SK-N-SH (cell line): ENCODE data around the gene ARL3. TPM values are rescaled to one million over a fixed set of nuclear protein-coding genes. Genes with fewer than 3 reads are reported as not detected.
"Not testable (repeated sequence)": the region's sequence is repeated elsewhere in the genome, so short reads cannot be mapped to it uniquely, and the experiment has no call there.

Source experiments
- CTCF ChIA-PET: fragments of 300-600, 350-600 bp; formaldehyde crosslinking; extraction: SDS; loops from one replicate; lab custom pipeline; 2021; lab: Yijun Ruan, JAX
- POLR2A ChIA-PET: fragments of 350-600 bp; sonication (Branson Sonifier 250); formaldehyde crosslinking; extraction: SDS; loops from one replicate; lab custom pipeline; 2020; ENCODE audit warnings: antibody characterized with exemption, inconsistent platforms; lab: Yijun Ruan, JAX
- DNase-seq: peaks from one replicate; pipeline ENCODE4 v3.0.0; 2012
- H2AFZ ChIP-seq: fragments of 200-600 bp; sonication (generic); 2 replicates; pipeline ENCODE4 v1.8.1; 2016; ENCODE audit warnings: antibody characterized with exemption, mild to moderate bottlenecking, low read depth
- H3F3A ChIP-seq: fragments of 200-600 bp; sonication (generic); replicated peaks from 2 replicates; pipeline ENCODE3; 2016; ENCODE audit warnings: antibody characterized with exemption, mild to moderate bottlenecking; ENCODE audit not compliant: insufficient read depth
- H3K27ac ChIP-seq, 2 experiments: fragments of 200-500 bp in 1 of 2; fragments of 200-600 bp in 1 of 2; sonication (Bioruptor generic) in 1 of 2; sonication (generic), shearing (Covaris generic) in 1 of 2; 2 replicates each; pipeline versions ENCODE4 v1.5.1 to v1.6.1; 2014 to 2016; ENCODE audit warnings: low read depth in 2 of 2, inconsistent platforms in 1 of 2, low read length in 1 of 2, mild to moderate bottlenecking in 1 of 2, mixed read lengths in 1 of 2
- H3K27me3 ChIP-seq: fragments of 200-600 bp; sonication (generic), shearing (Covaris generic); 2 replicates; pipeline ENCODE4 v1.6.1; 2016; ENCODE audit warnings: mixed run types; ENCODE audit not compliant: insufficient read depth
- H3K36me3 ChIP-seq, 2 experiments: fragments of 200-500 bp in 1 of 2; fragments of 200-600 bp in 1 of 2; sonication (Bioruptor generic) in 1 of 2; sonication (generic) in 1 of 2; replicated peaks in 1 of 2; 2 replicates each; pipeline versions ENCODE3 to v1.5.1; 2014 to 2016; ENCODE audit warnings: low read length in 1 of 2, mild to moderate bottlenecking in 1 of 2; ENCODE audit not compliant: insufficient read depth in 2 of 2, control insufficient read depth in 1 of 2
- H3K4me1 ChIP-seq, 2 experiments: fragments of 200-500 bp in 1 of 2; fragments of 200-600 bp in 1 of 2; sonication (Bioruptor generic) in 1 of 2; sonication (generic), shearing (Covaris generic) in 1 of 2; 2 replicates each; pipeline versions ENCODE4 v1.5.1 to v1.6.1; 2014 to 2016; ENCODE audit warnings: low read depth in 1 of 2, low read length in 1 of 2, mixed run types in 1 of 2; ENCODE audit not compliant: insufficient read depth in 2 of 2, control insufficient read depth in 1 of 2
- H3K4me2 ChIP-seq: fragments of 200-600 bp; sonication (generic), shearing (Covaris generic); 2 replicates; pipeline ENCODE4 v1.6.1; 2017; ENCODE audit warnings: mixed run types
- H3K4me3 ChIP-seq, 2 experiments: fragments of 200-500 bp in 1 of 2; fragments of 200-600 bp in 1 of 2; sonication (Bioruptor generic) in 1 of 2; sonication (generic), shearing (Covaris generic) in 1 of 2; 2 replicates each; pipeline versions ENCODE4 v1.5.1 to v1.8.1; 2014 to 2016; ENCODE audit warnings: low read depth in 2 of 2, inconsistent platforms in 1 of 2, low read length in 1 of 2, mild to moderate bottlenecking in 1 of 2, mixed read lengths in 1 of 2, moderate library complexity in 1 of 2
- H3K79me2 ChIP-seq: fragments of 200-600 bp; sonication (generic); 2 replicates; pipeline ENCODE4 v1.8.1; 2017; ENCODE audit warnings: mild to moderate bottlenecking; ENCODE audit not compliant: insufficient read depth
- H3K9ac ChIP-seq: fragments of 200-600 bp; sonication (generic); 2 replicates; pipeline ENCODE4 v1.6.1; 2017; ENCODE audit warnings: mixed run types
- H3K9me2 ChIP-seq: fragments of 200-600 bp; sonication (generic); 2 replicates; pipeline ENCODE4 v1.6.1; 2017; ENCODE audit warnings: mixed run types
- H3K9me3 ChIP-seq: fragments of 200-600 bp; sonication (generic); 2 replicates; pipeline ENCODE4 v1.6.1; 2017; ENCODE audit warnings: mixed run types, mild to moderate bottlenecking, moderate library complexity
- H4K20me1 ChIP-seq: fragments of 200-600 bp; sonication (generic); 2 replicates; pipeline ENCODE4 v1.6.1; 2017; ENCODE audit warnings: mild to moderate bottlenecking, mixed run types; ENCODE audit not compliant: insufficient read depth
- CHD2 ChIP-seq: fragments of 150-350 bp; IDR thresholded peaks from 2 replicates; pipeline ENCODE4 v1.6.1; 2018; ENCODE audit warnings: low read length; ENCODE audit not compliant: partially characterized antibody
- FOXJ3 ChIP-seq: sonication (generic); formaldehyde crosslinking; IDR thresholded peaks from 2 replicates; pipeline ENCODE4 v1.5.1; 2020; ENCODE audit warnings: mild to moderate bottlenecking, missing genetic modification reagents
- GABPA ChIP-seq: IDR thresholded peaks from 2 replicates; pipeline ENCODE4 v1.4.0; 2012; ENCODE audit warnings: low read depth, mild to moderate bottlenecking
- GATA2 ChIP-seq: sonication (generic); formaldehyde crosslinking; IDR thresholded peaks from 2 replicates; pipeline ENCODE4 v1.5.0; 2020; ENCODE audit warnings: mild to moderate bottlenecking, missing genetic modification reagents
- JUND ChIP-seq: IDR thresholded peaks from 2 replicates; pipeline ENCODE4 v1.4.0; 2012
- NFIC ChIP-seq: IDR thresholded peaks from 2 replicates; pipeline ENCODE4 v1.4.0; 2012; ENCODE audit warnings: borderline replicate concordance
- NRF1 ChIP-seq: IDR thresholded peaks from 2 replicates; pipeline ENCODE4 v1.6.1; 2012; ENCODE audit warnings: low read depth, mild to moderate bottlenecking, low read length
- POLR2AphosphoS5 ChIP-seq: IDR thresholded peaks from 2 replicates; pipeline ENCODE4 v1.6.1; 2012; ENCODE audit warnings: low read depth, low read length
- RAD21 ChIP-seq: IDR thresholded peaks from 2 replicates; pipeline ENCODE4 v1.6.1; 2012; ENCODE audit warnings: mild to moderate bottlenecking, low read length
- RCOR1 ChIP-seq: fragments of 150-350 bp; IDR thresholded peaks from 2 replicates; pipeline ENCODE4 v1.6.1; 2017; ENCODE audit warnings: antibody characterized with exemption, low read length
- RFX5 ChIP-seq: IDR thresholded peaks from 2 replicates; pipeline ENCODE4 v1.6.1; 2012; ENCODE audit warnings: mild to moderate bottlenecking, improper control_type of control experiment, low read length
- SIN3A ChIP-seq: IDR thresholded peaks from 2 replicates; pipeline ENCODE4 v1.6.1; 2012; ENCODE audit warnings: low read depth, mild to moderate bottlenecking, low read length, moderate library complexity, borderline replicate concordance
- SMC3 ChIP-seq: IDR thresholded peaks from 2 replicates; pipeline ENCODE4 v1.6.1; 2012; ENCODE audit warnings: low read depth, low read length, improper control_type of control experiment
- TCF12 ChIP-seq: IDR thresholded peaks from 2 replicates; pipeline ENCODE4 v1.4.0; 2012
- TEAD4 ChIP-seq: IDR thresholded peaks from 2 replicates; pipeline ENCODE4 v1.4.0; 2012; ENCODE audit warnings: mild to moderate bottlenecking, borderline replicate concordance; ENCODE audit not compliant: insufficient read depth
- USF2 ChIP-seq: fragments of 150-350 bp; IDR thresholded peaks from 2 replicates; pipeline ENCODE4 v1.6.1; 2017; ENCODE audit warnings: antibody characterized with exemption, low read length, low read depth, borderline replicate concordance
- YY1 ChIP-seq: IDR thresholded peaks from 2 replicates; pipeline ENCODE4 v1.4.0; 2012; ENCODE audit warnings: low read depth, mild to moderate bottlenecking
- WGBS: methylation state at CpG from one replicate; pipeline ENCODE4 v1.1.6; 2017; ENCODE audit warnings: low lambda C conversion rate; 5-methylcytosine and 5-hydroxymethylcytosine counted together
- polyA plus RNA-seq, 3 experiments: library from polyadenylated mRNA; depleted of rRNA; stranded (reverse); fragments of >200 nt; gene quantifications; 2 replicates each; pipeline ENCODE4 v1.2.3, GENCODE V29; 2012
- TF ChIP-seq, protein P1 (sequence below): fragments of 150-350 bp; IDR thresholded peaks from 2 replicates; pipeline ENCODE4 v1.6.1; 2016; ENCODE audit warnings: mild to moderate bottlenecking, low read depth, low read length

The ARL3 gene
- polyA plus RNA-seq, 1 of the 3 experiments (the other 2 are of a cell fraction): 11.2 TPM

DNA sequence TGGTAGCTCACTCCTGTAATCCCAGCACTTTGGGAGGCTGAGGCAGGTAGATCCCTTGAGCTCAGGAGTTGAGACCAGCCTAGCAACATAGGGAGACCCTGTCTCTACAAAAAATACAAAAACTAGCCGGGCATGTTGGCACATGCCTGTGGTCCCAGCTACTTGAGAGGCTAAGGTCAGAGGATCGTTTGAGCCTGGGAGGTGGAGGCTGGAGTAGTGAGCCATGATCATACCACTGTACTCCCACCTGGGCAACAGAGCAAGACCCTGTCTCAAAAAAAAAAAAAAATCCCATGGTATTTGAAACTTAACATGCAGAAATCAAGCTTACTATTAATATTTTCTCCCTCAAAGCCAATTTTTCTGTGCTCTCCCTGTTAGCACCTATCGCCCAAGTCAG is 6.1 kb upstream of the ARL3 start:
- H3F3A ChIP-seq: no peaks in the 10 kb centered on the region
- no peak overlapping the region for H3K4me3 ChIP-seq
- H2AFZ ChIP-seq: no peak overlapping the region
- 100% methylated on average over 3 of the region's 3 CpGs for WGBS
- H3K27me3 ChIP-seq: no peaks in the 10 kb centered on the region
- no peaks in the 10 kb centered on the region for H3K9me3 ChIP-seq
- no peak overlapping the region for H3K27ac ChIP-seq
- no peak for DNase-seq
- ChIA-PET CTCF (interaction anchor here (1.2 to 1.4 kb wide), 2 partner anchors 42 to 197 kb away, joined by 3 to 4 read pairs; no protein-coding TSS in a partner anchor), POLR2A (no interaction called here)
- peaks cover 3% of the 10 kb centered on the region in 2 experiments for H3K36me3 ChIP-seq
- H3K4me2 ChIP-seq: no peak overlapping the region
- H3K79me2 ChIP-seq: peaks cover 21% of the 10 kb centered on the region
- H4K20me1 ChIP-seq: no peaks in the 10 kb centered on the region
- no peak overlapping the region for H3K9ac ChIP-seq
- TF ChIP-seq USF2 (no peak), SMC3 (no peak)
- H3K9me2 ChIP-seq: no peaks in the 10 kb centered on the region
- H3K4me1 ChIP-seq: peaks cover 0 to 10% of the 10 kb centered on the region in 2 experiments; a peak in 3 of 4 replicates

GRCh38 chr10:102718220-102718619 is 4.0 kb upstream of the ARL3 start:
- TF ChIP-seq, protein P1, sequence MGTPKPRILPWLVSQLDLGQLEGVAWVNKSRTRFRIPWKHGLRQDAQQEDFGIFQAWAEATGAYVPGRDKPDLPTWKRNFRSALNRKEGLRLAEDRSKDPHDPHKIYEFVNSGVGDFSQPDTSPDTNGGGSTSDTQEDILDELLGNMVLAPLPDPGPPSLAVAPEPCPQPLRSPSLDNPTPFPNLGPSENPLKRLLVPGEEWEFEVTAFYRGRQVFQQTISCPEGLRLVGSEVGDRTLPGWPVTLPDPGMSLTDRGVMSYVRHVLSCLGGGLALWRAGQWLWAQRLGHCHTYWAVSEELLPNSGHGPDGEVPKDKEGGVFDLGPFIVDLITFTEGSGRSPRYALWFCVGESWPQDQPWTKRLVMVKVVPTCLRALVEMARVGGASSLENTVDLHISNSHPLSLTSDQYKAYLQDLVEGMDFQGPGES: no peak
- TF ChIP-seq RFX5 (no peak), CHD2 (no peak), TCF12 (no peak), NFIC (no peak), RCOR1 (no peak), POLR2AphosphoS5 (no peak), GABPA (no peak), FOXJ3 (no peak), TEAD4 (no peak), GATA2 (CRISPR knock-in tag) (no peak), USF2 (no peak), RAD21 (no peak), JUND (no peak), NRF1 (no peak), SMC3 (no peak), SIN3A (no peak), YY1 (no peak)
- TF ChIP-seq, all 33 proteins: peak for 0
- Histone ChIP-seq H3K4me1 (peaks cover 0 to 14% of the 10 kb centered on the region in 2 experiments; a peak in 3 of 4 replicates), H3K79me2 (peaks cover 16% of the 10 kb centered on the region), H3K4me2 (no peak overlapping the region), H3K27ac (no peak overlapping the region), H3K9ac (no peak overlapping the region), H3K4me3 (no peak overlapping the region), H3K9me2 (no peaks in the 10 kb centered on the region), H3K9me3 (no peaks in the 10 kb centered on the region), H2AFZ (no peak overlapping the region), H3K36me3 (peaks cover 0 to 3% of the 10 kb centered on the region in 2 experiments), H3K27me3 (no peaks in the 10 kb centered on the region), H4K20me1 (no peaks in the 10 kb centered on the region), H3F3A (peaks cover 1% of the 10 kb centered on the region)
- ChIA-PET POLR2A (no interaction called here), CTCF (no interaction called here)
- DNase-seq: no peak
- WGBS: 95% methylated on average over 3 of the region's 3 CpGs

DNA sequence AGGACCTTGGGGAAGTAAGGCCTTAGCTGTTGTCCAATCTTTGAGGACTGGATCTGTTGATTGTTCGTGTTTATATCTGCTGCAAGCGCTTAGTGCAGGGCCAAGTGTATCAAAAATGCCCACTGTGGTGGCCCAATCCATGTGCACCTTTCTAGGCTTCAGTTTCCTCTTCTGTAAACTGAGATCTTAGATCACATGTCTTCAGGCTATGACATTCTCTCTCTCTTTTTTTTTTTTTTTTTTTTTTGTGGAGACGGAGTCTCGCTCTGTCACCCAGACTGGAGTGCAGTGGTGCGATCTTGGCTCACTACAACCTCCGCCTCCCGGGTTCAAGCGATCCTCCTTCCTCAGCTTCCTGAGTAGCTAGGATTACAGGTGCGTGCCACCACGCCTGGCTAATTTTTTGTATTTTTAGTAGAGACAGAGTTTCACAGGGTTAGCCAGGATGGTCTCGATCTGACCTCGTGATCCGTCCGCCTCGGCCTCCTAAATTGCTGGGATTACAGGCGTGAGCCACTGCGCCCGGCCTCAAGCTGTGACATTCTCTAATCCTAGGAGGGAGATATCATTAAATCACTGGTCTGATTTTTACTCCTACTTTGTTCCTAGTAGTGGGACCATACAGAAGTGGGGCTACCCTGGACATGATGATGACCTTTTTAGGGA is 2.8 kb upstream of the ARL3 start:
- H3K4me3 ChIP-seq, H3F3A ChIP-seq, H4K20me1 ChIP-seq, H2AFZ ChIP-seq, H3K9ac ChIP-seq, H3K27ac ChIP-seq, H3K36me3 ChIP-seq, H3K9me2 ChIP-seq, H3K9me3 ChIP-seq, DNase-seq, H3K27me3 ChIP-seq, POLR2A ChIA-PET, H3K4me2 ChIP-seq: not testable (repeated sequence)
- Histone ChIP-seq H3K79me2 (peaks cover 28% of the 10 kb centered on the region), H3K4me1 (peaks cover 8 to 18% of the 10 kb centered on the region in 2 experiments; a peak in 3 of 4 replicates)
- 97% methylated on average over 18 of the region's 18 CpGs for WGBS
- CTCF ChIA-PET: interaction anchor here (1.3 to 11.2 kb wide), 2 partner anchors 43 to 200 kb away, joined by 3 to 123 read pairs; no protein-coding TSS in a partner anchor
